Right lobe of liver (tissue), 6 donors: Measurements from ENCODE around the gene TRIM17. TPM values are rescaled to one million over a fixed set of nuclear protein-coding genes. Genes with fewer than 3 reads are reported as not detected.

ENCODE experiments used
- ATAC-seq, 4 donors: fragments of 200-7000 bp; cut with Tn5 transposase; one replicate each; pipeline ENCODE4 v1.9.1; 2020; ENCODE audit warnings: mild to moderate bottlenecking in 4 of 4, moderate library complexity in 4 of 4
- DNase-seq, 3 donors: peaks; one replicate each; pipeline ENCODE4 v3.0.0-alpha.2; 2020
- H3K27ac ChIP-seq, 3 donors: fragments of 200-600 bp; one replicate each; pipeline ENCODE4 v1.8.0; 2022
- H3K27me3 ChIP-seq, 2 donors: fragments of 200-600 bp; one replicate each; pipeline ENCODE4 v1.8.0; 2022
- H3K36me3 ChIP-seq, 4 donors: fragments of 200-600 bp; sonication (generic) in 1 of 4; one replicate each; pipeline versions ENCODE4 v1.5.1 to v1.8.0; 2017 to 2022; ENCODE audit warnings: control low read depth in 1 of 4
- H3K4me1 ChIP-seq, 4 donors: fragments of 200-600 bp; sonication (generic) in 1 of 4; one replicate each; pipeline versions ENCODE4 v1.5.1 to v1.8.0; 2017 to 2022; ENCODE audit warnings: control low read depth in 1 of 4
- H3K4me3 ChIP-seq, 3 donors: fragments of 200-600 bp; one replicate each; pipeline ENCODE4 v1.8.0; 2022
- H3K9me3 ChIP-seq, 4 donors: fragments of 200-600 bp; sonication (generic) in 1 of 4; one replicate each; pipeline versions ENCODE4 v1.5.1 to v1.8.0; 2017 to 2022; ENCODE audit warnings: control low read depth in 1 of 4
- POLR2A ChIP-seq: fragments of 450-650 bp; IDR thresholded peaks from one replicate; pipeline ENCODE4 v1.6.1; 2017; ENCODE audit warnings: antibody characterized with exemption, mild to moderate bottlenecking
- WGBS: methylation state at CpG from one replicate; pipeline ENCODE4 v1.1.6; 2018; ENCODE audit warnings: low coverage, low lambda C conversion rate; ENCODE audit not compliant: insufficient coverage; ENCODE audit errors: missing lambda C conversion rate; 5-methylcytosine and 5-hydroxymethylcytosine counted together
- intact Hi-C, 2 donors: fragments of 100-400 bp; cut with DNase I; formaldehyde crosslinking; loops; one replicate each; pipeline versions ENCODE4 v1.11.2 to v1.14.1; 2022
- total RNA-seq, 6 experiments: library from RNA; depleted of rRNA in 2 of 6; stranded (reverse); fragments of >200 nt in 2 of 6; fragmentation: NEBNext Ultra II Directional in 3 of 6; extraction: Animal tissue kit (Norgen Biotek cat#: 25700) in 3 of 6; gene quantifications; one replicate each; pipeline versions ENCODE4 v1.1.0 to v1.2.4, GENCODE V29; 2016 to 2023
- TF ChIP-seq, protein P1 (sequence below), 4 donors: fragments of 200-600 bp in 3 of 4; fragments of 450-650 bp in 1 of 4; IDR thresholded peaks; one replicate each; pipeline versions ENCODE4 v1.5.1 to v1.8.0; 2016 to 2022; ENCODE audit warnings: antibody characterized with exemption in 4 of 4, mild to moderate bottlenecking in 2 of 4
- donor health status: DM: no; HTN: yes; CAD: no.
- donor health status: DM: no; HTN: no; CAD: no.
- donor health status: DM: no; HTN: no; CAD: no.
- donor health status: DM: no; HTN: yes; CAD: no.
- donor health status: DM: no; HTN: yes; CAD: no.

Gene TRIM17
- total RNA-seq, 6 experiments from 2014 or later, result not detected

- no peaks in the 10 kb centered on the region for H3K9me3 ChIP-seq
- no CpG with 5 or more reads among the region's 50 CpGs for WGBS
- no peak for TF ChIP-seq POLR2A
- TF ChIP-seq, protein P1, sequence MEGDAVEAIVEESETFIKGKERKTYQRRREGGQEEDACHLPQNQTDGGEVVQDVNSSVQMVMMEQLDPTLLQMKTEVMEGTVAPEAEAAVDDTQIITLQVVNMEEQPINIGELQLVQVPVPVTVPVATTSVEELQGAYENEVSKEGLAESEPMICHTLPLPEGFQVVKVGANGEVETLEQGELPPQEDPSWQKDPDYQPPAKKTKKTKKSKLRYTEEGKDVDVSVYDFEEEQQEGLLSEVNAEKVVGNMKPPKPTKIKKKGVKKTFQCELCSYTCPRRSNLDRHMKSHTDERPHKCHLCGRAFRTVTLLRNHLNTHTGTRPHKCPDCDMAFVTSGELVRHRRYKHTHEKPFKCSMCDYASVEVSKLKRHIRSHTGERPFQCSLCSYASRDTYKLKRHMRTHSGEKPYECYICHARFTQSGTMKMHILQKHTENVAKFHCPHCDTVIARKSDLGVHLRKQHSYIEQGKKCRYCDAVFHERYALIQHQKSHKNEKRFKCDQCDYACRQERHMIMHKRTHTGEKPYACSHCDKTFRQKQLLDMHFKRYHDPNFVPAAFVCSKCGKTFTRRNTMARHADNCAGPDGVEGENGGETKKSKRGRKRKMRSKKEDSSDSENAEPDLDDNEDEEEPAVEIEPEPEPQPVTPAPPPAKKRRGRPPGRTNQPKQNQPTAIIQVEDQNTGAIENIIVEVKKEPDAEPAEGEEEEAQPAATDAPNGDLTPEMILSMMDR (IDR thresholded peaks at IDR 0.05), result no peak
- H3K4me1 ChIP-seq, result no peaks in the 10 kb centered on the region
- H3K27me3 ChIP-seq, result no peaks in the 10 kb centered on the region
- intact Hi-C loops, result no loop called here
- no peak overlapping the region for H3K4me3 ChIP-seq
- ATAC-seq, result no peak
- no peak overlapping the region for H3K27ac ChIP-seq
- no peaks in the 10 kb centered on the region for H3K36me3 ChIP-seq
- DNase-seq, result peak in 2 of 3 donors; percentile 15 to 53
Measured at GRCh38 chr1:228370941-228371740, 45.5 kb downstream of the TRIM17 start.

DNA sequence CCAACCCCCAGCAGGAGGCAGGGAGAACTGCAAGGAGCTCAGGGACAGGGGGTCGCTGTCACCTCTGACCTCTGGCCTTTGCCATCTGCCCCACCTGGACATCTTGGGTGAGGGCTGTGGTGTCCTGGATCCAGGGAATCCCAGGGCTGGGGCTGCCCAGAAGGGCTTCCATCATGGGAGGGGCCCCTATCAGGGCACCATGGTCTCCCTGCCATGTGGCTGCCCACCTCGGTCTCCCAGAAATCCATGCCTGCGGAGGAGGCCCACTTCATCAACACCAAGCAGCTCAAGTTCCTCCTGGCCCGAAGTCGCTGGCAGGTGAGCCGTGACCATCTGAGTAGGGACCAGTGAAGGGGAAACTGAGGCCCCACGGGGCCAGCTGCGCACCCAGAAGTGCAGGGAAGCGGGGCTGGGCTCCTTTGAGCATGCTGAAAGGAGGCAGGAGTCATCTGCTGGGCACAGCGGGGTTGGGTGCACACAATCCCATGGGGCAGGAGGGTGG lies 46.2 kb downstream of the TRIM17 start:
- DNase-seq, result peak in 1 of 3 donors; percentile 45
- WGBS, result 33% methylated on average over 1 of the region's 10 CpGs
- ATAC-seq, result no peak
- no peaks in the 10 kb centered on the region for H3K27me3 ChIP-seq
- H3K27ac ChIP-seq, result no peak overlapping the region
- H3K36me3 ChIP-seq, result no peaks in the 10 kb centered on the region
- no peak for TF ChIP-seq POLR2A
- TF ChIP-seq, protein P1 (IDR thresholded peaks at IDR 0.05), result no peak
- no peaks in the 10 kb centered on the region for H3K9me3 ChIP-seq
- intact Hi-C loops, result no loop called here
- no peak overlapping the region for H3K4me3 ChIP-seq
- no peaks in the 10 kb centered on the region for H3K4me1 ChIP-seq

GRCh38 chr1:228369608-228370438 lies 46.8 kb downstream of the TRIM17 start:
- H3K4me1 ChIP-seq, result no peaks in the 10 kb centered on the region

GRCh38 chr1:228368801-228369607 lies 47.7 kb downstream of the TRIM17 start:
- no peaks in the 10 kb centered on the region for H3K36me3 ChIP-seq
- intact Hi-C loops, result no loop called here
- no CpG with 5 or more reads among the region's 15 CpGs for WGBS

More at GRCh38 chr1:228369608-228370438, 46.8 kb downstream of the TRIM17 start:
- DNase-seq (peak in 1 of 3 donors; percentile 37), ATAC-seq (no peak)
- WGBS, result 84% methylated on average over 6 of the region's 18 CpGs
- TF ChIP-seq POLR2A, result no peak
- H3K4me3 ChIP-seq, result no peak overlapping the region
- no peaks in the 10 kb centered on the region for H3K9me3 ChIP-seq
- no peaks in the 10 kb centered on the region for H3K27me3 ChIP-seq
- no peak overlapping the region for H3K27ac ChIP-seq
- no peaks in the 10 kb centered on the region for H3K36me3 ChIP-seq
- intact Hi-C loops, result no loop called here

More at GRCh38 chr1:228368801-228369607, 47.7 kb downstream of the TRIM17 start:
- DNase-seq (peak in 1 of 3 donors; percentile 53), ATAC-seq (peak; percentile 23 to 48 (median 28))
- TF ChIP-seq, protein P1 (IDR thresholded peaks at IDR 0.05), result no peak
- TF ChIP-seq POLR2A, result no peak
- Histone ChIP-seq H3K4me1 (no peaks in the 10 kb centered on the region), H3K9me3 (no peaks in the 10 kb centered on the region), H3K4me3 (no peak overlapping the region), H3K27ac (no peak overlapping the region), H3K27me3 (no peaks in the 10 kb centered on the region)
